ENCODE measurements around the gene DDC. TPM values are rescaled to one million over a fixed set of nuclear protein-coding genes. Genes with fewer than 3 reads are reported as not detected.

DDC gene
- total RNA-seq, 1 experiment from 2014 or later: not detected

- Histone ChIP-seq H3K4me3 (no peak overlapping the region), H3K79me2 (ENCODE audit: low read depth) (no peaks in the 10 kb centered on the region), H3K4me2 (no peak overlapping the region), H3F3A (ENCODE audit: insufficient read depth, low read depth) (no peaks in the 10 kb centered on the region), H2AFZ (no peak overlapping the region), H3K27me3 (ENCODE audit: insufficient read depth, low read depth) (peaks cover 36% of the 10 kb centered on the region), H3K36me3 (ENCODE audit: low read depth) (no peaks in the 10 kb centered on the region), H3K27ac (no peak overlapping the region), H4K20me1 (ENCODE audit: insufficient read depth) (no peaks in the 10 kb centered on the region), H3K4me1 (replicated peaks; ENCODE audit: insufficient read depth) (no peaks in the 10 kb centered on the region), H3K9me2 (ENCODE audit: insufficient read depth) (no peaks in the 10 kb centered on the region), H3K9me3 (ENCODE audit: insufficient read depth, low read depth) (no peaks in the 10 kb centered on the region)
- CTCF ChIA-PET: no interaction called here
- no peak for DNase-seq
- TF ChIP-seq EZH2 (IDR thresholded peaks at IDR 0.05; ENCODE audit: low read depth) (no peak), CTCF (conservative IDR thresholded peaks at IDR 0.05) (no peak)
- intact Hi-C loops (cut with micrococcal nuclease; ENCODE audit: unreplicated experiment): no loop called here
- BruUV-seq (replicated peaks): no TSS peak
- POLR2A ChIA-PET (ENCODE audit: unreplicated experiment): no interaction called here
These were observed 149.3 kb downstream of the DDC start for GRCh38 chr7:50415844-50416364.

GRCh38 chr7:50413561-50413960 lies 151.6 kb downstream of the DDC start:
- CTCF ChIA-PET: no interaction called here
- no peaks in the 10 kb centered on the region for H3F3A ChIP-seq (ENCODE audit: insufficient read depth, low read depth)
- POLR2A ChIA-PET (ENCODE audit: unreplicated experiment): no interaction called here

GRCh38 chr7:50412973-50413372 lies 152.2 kb downstream of the DDC start:
- Histone ChIP-seq H3K4me2 (no peak overlapping the region), H2AFZ (no peak overlapping the region), H3K4me1 (replicated peaks; ENCODE audit: insufficient read depth) (no peaks in the 10 kb centered on the region), H3K27ac (no peak overlapping the region), H3K4me3 (no peak overlapping the region), H3K79me2 (ENCODE audit: low read depth) (no peaks in the 10 kb centered on the region), H4K20me1 (ENCODE audit: insufficient read depth) (no peaks in the 10 kb centered on the region; the same call in 1 of the 2 replicates), H3K36me3 (ENCODE audit: low read depth) (no peaks in the 10 kb centered on the region), H3K9me2 (ENCODE audit: insufficient read depth) (no peaks in the 10 kb centered on the region), H3K9me3 (ENCODE audit: insufficient read depth, low read depth) (no peaks in the 10 kb centered on the region), H3K27me3 (ENCODE audit: insufficient read depth, low read depth) (peaks cover 65% of the 10 kb centered on the region), H3F3A (ENCODE audit: insufficient read depth, low read depth) (no peaks in the 10 kb centered on the region)
- intact Hi-C loops (cut with micrococcal nuclease; ENCODE audit: unreplicated experiment): no loop called here
- ChIA-PET CTCF (no interaction called here), POLR2A (ENCODE audit: unreplicated experiment) (no interaction called here)
- TF ChIP-seq EZH2 (IDR thresholded peaks at IDR 0.05; ENCODE audit: low read depth) (no peak), CTCF (conservative IDR thresholded peaks at IDR 0.05) (no peak)
- no TSS peak for BruUV-seq (replicated peaks)
- no peak for DNase-seq

More at GRCh38 chr7:50413561-50413960, 151.6 kb downstream of the DDC start:
- no peak for DNase-seq
- TF ChIP-seq CTCF (conservative IDR thresholded peaks at IDR 0.05) (no peak), EZH2 (IDR thresholded peaks at IDR 0.05; ENCODE audit: low read depth) (no peak)
- intact Hi-C loops (cut with micrococcal nuclease; ENCODE audit: unreplicated experiment): no loop called here
- Histone ChIP-seq H3K4me3 (no peak overlapping the region), H3K27me3 (ENCODE audit: insufficient read depth, low read depth) (peaks cover 59% of the 10 kb centered on the region), H3K9me2 (ENCODE audit: insufficient read depth) (no peaks in the 10 kb centered on the region), H3K79me2 (ENCODE audit: low read depth) (no peaks in the 10 kb centered on the region), H3K9me3 (ENCODE audit: insufficient read depth, low read depth) (no peaks in the 10 kb centered on the region), H3K4me1 (replicated peaks; ENCODE audit: insufficient read depth) (no peaks in the 10 kb centered on the region), H3K4me2 (no peak overlapping the region), H4K20me1 (ENCODE audit: insufficient read depth) (no peaks in the 10 kb centered on the region; the same call in 1 of the 2 replicates), H2AFZ (no peak overlapping the region), H3K36me3 (ENCODE audit: low read depth) (no peaks in the 10 kb centered on the region), H3K27ac (no peak overlapping the region)
- BruUV-seq (replicated peaks): no TSS peak

All from PC-9 (cell line).